GM21786 (cell line): ENCODE results near the gene PARD3.

Experiments used
- ATAC-seq: cut with Tn5 transposase; IDR thresholded peaks from one replicate; pipeline ENCODE4 v1.9.1; 2021; ENCODE audit not compliant: unreplicated experiment

PARD3 gene

GRCh38 chr10:34151481-34151880 is 663.6 kb downstream of the PARD3 start:
- ATAC-seq, result no peak

DNA sequence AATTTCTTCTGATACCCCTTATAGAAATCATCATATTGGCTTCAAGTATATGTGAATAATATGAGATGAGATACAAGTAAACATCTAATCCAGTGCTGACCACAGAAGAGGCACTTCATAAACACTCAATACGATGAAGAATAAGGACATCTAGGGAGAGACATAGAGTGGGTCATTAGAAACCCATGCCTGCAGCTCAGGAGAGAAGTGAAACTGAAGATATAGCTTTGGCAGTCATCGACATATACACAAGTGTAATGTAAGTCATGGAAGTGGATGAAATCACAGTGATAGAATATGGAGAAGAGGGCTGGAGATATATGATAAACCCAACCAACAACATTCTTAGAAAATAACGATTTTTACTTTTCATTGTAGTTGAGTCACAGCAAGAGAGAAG is 665.0 kb downstream of the PARD3 start:
- ATAC-seq, result no peak

DNA sequence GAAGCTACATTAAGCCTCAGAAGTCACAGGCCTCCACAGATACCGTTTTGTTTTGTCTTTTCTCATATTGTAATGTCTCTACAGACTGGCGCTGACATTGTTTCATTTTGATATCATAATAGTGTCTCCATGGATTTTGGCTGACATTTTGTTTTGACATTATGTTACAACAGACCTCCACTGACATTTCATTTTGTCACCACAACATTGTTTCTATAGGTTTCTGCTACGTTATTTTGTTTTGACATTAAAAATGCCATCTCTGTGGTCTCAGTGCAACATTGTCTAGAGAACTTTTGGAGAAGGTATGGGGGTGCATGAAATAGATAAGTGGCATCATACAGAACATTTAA is 666.8 kb downstream of the PARD3 start:
- no peak for ATAC-seq

GRCh38 chr10:34147641-34148304 is 667.3 kb downstream of the PARD3 start:
- ATAC-seq, result no peak

- no peak for ATAC-seq
Observed at GRCh38 chr10:34145715-34146114, 669.4 kb downstream of the PARD3 start.

DNA sequence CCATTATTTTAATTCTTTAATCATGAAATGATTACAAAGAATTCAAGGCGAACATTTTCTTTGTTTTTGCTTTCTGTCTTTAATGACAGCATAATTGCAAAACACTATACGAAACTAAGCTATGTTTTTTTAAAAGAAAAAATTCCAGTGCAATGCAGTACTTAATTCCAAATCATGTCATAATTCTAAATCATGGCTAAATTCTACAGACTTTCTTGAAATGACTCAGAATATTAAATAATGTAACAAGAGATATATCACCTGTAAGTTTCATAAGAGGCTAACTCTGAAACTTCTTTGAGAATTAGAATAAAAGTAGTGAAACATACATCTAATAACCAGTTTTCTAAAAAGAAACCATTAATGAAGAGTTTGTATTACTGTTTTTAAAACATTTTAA is 671.6 kb downstream of the PARD3 start:
- no peak for ATAC-seq

GRCh38 chr10:34141032-34141680 is 673.9 kb downstream of the PARD3 start:
- peak; percentile 54 for ATAC-seq

DNA sequence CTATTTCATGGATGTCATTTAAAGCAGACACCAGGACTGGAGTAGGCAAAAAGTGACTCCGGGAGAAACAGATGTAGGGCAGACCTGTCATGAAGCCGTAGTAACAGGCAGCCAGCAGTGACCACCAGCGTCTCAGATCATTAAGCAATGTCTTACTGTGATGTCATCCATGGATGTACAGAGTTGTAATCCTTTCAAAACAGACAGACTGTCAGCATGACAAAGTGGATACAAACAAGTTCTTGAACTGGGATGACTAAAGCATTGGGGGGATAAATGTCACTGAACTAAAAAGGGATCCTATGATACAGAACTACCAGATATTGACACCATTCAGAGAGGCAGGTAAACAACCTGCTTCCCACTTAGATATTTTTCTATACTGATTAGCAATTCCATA is 675.5 kb downstream of the PARD3 start:
- ATAC-seq, result no peak

- no peak for ATAC-seq
Observed at GRCh38 chr10:34137955-34138354, 677.1 kb downstream of the PARD3 start.

DNA sequence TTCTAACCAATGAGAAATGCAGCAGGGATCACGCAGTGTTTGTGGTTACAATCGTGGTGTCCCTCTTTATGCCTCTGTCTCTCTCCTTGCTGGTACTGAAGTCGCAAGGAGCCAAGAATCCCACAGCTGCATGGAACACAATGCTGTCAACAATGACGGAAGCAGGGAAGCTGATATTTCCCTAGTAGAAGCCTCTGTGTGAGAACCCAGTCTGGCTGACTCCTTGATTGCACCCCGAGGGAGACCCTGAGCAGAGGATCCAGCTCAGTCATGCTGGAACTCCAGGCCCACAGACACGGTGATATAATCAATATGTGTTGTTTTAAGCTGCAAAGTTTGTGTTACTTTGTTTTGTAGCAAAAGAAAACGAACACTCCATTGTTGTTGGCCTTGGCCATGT is 677.9 kb downstream of the PARD3 start:
- no peak for ATAC-seq

- peak; percentile 81 for ATAC-seq
Observed at GRCh38 chr10:34135515-34135914, 679.6 kb downstream of the PARD3 start.

- no peak for ATAC-seq
Observed at GRCh38 chr10:34134602-34135001, 680.5 kb downstream of the PARD3 start.

- ATAC-seq, result no peak
Observed at GRCh38 chr10:34133406-34133805, 681.7 kb downstream of the PARD3 start.

GRCh38 chr10:34131152-34131551 is 683.9 kb downstream of the PARD3 start:
- no peak for ATAC-seq

DNA sequence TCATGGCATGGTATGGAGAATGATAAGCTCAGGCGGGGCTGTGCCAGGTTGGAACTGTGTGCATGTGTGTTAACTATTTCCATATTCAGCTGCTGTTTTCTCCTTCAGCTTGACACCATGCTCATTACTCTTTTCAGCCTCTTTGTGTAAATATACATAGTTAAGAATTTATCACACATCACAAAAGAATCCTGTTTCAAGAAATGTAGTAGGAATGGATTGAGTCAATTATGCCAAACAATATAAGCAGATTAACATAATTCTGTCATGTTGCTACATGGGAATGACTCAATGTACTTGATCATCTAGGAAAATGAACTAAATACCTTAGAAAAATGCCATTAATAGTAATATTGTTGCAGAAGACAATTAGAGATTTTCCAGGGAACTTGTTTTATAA is 687.4 kb downstream of the PARD3 start:
- no peak for ATAC-seq

- no peak for ATAC-seq
Observed at GRCh38 chr10:34126371-34127151, 688.5 kb downstream of the PARD3 start.

- ATAC-seq, result no peak
Observed at GRCh38 chr10:34125702-34126101, 689.4 kb downstream of the PARD3 start.

GRCh38 chr10:34124522-34125035 is 690.5 kb downstream of the PARD3 start:
- no peak for ATAC-seq

DNA sequence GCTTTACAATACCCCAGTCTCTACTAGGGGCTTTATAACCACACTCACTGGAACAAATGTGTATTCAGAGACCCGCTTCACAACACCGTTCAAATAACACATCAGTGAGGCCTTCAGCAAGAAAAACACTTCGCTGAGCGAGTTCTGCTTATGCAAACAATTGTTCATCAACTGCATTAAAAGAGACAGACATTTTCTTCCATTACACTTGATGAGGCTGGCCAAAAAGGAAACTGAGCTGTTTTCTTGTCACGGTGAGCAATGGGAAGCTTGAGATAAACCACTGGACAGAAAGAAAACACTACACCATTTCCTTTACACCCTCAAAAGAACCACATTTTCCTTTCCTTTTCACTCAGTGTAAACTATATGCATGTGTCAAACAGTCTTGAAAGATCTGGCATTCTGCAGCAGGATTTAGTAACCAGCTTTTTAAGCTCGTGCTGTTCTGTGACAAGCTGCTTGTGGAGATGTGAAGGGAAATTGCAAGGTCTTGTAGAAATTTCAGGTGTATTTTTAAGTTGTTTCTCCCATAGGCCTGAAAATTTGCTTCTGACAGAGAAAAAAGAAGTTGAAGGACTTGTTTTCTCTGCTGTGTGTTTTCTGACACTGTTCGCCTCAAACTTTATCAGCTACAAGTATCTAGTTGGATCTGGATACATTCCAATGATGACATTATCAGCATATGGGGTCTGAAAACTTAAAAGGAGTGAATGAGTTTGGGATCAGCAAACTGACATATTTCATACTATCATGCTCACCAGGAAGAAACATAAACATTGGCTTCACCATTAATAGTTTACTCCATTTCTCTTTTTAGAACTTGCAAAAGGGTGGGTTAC is 693.1 kb downstream of the PARD3 start:
- ATAC-seq, result peak; percentile 62

- no peak for ATAC-seq
Observed at GRCh38 chr10:34121125-34121753, 693.9 kb downstream of the PARD3 start.

DNA sequence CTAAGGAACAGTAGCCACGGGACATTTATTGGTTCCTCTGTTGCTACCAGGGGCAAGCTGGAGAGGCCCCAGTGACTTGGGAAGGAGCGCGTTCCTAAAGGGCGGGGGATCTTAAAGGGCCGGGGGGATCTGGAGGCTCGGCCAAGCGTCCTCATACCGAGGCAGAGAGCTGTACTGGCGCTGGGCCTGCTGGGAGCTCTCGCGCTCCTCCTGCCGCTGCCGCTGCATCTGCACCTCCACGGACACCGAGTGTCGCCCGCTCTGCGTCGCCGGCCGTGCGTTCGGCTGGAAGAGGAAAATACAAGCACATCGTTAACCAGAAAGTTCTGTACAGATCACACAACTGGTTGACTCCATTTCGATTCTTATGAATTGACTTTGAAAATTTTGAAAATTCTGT is 695.6 kb downstream of the PARD3 start:
- no peak for ATAC-seq
